ENCODE measurements around the gene TNRC6C.

GRCh38 chr17:78128551-78129350 lies 170.2 kb downstream of the TNRC6C start, which contains the start of gene TMC6:
- TF ChIP-seq CTCF (IDR thresholded peaks at IDR 0.05; ENCODE audit: borderline replicate concordance, extremely low read depth, low read length, poor library complexity, severe bottlenecking) (no peak), EZH2 (IDR thresholded peaks at IDR 0.05; ENCODE audit: borderline replicate concordance, low read depth, low read length, severe bottlenecking) (no peak)
